Colon (tissue), 2 donors: Measurements from ENCODE around the gene ZGLP1.

Experiments used
- FAIRE-seq: peaks from 2 replicates; lab custom pipeline; 2012; peaks lifted over from hg19 to GRCh38; lab: Jason Lieb, UNC
- donor health status: control.
- donor health status: control.

Gene ZGLP1

GRCh38 chr19:10277795-10278589 lies 31.6 kb downstream of the ZGLP1 start:
- no peak for FAIRE-seq

GRCh38 chr19:10274589-10274988 lies 35.0 kb downstream of the ZGLP1 start:
- FAIRE-seq: no peak

DNA sequence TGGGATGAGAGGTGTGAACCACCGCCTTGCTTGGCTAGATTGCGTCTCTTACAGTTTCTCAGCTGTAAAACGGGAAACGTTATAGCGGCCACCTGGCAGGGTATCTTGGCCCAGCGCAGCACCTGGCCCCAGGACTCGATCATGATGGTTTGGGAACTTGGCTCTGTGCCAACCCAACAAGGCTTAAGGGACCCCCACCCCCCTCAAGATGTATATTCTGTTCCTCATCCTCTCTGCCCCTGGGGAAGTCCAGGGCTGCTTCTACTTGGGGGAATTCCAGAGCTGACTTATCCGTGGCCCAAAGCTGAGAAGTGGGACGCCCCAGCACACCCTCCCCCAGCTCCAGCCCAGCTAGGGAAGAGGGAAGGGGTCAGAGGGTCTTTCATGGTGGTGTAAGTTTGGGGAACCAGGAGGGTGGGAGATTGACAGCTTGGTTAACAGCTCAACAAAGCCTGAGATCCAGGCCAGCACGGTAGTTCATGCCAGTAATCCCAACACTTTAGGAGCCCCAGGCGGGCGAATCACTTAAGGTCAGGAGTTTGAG lies 38.0 kb downstream of the ZGLP1 start:
- no peak for FAIRE-seq

DNA sequence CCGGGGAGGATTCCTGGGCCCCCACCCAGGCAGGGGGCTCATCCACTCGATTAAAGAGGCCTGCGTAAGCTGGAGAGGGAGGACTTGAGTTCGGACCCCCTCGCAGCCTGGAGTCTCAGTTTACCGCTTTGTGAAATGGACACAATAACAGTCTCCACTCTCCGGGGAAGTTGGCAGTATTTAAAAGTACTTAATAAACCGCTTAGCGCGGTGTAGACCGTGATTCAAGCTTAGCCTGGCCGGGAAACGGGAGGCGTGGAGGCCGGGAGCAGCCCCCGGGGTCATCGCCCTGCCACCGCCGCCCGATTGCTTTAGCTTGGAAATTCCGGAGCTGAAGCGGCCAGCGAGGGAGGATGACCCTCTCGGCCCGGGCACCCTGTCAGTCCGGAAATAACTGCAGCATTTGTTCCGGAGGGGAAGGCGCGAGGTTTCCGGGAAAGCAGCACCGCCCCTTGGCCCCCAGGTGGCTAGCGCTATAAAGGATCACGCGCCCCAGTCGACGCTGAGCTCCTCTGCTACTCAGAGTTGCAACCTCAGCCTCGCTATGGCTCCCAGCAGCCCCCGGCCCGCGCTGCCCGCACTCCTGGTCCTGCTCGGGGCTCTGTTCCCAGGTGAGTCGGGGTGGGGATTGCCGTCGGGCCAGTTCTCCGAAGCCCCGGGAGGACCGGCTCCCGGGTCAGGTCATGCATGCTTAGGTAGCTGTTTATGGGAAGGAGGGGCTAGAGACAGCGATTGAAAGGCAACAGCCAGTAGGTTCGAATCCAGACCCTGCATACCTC lies 38.8 kb downstream of the ZGLP1 start, which contains the start of gene ICAM1:
ICAM1 (plus strand) TSS at position 505 of the 779 bp plus-strand sequence; CDS start at position 545, 40 bp downstream.
- FAIRE-seq: no peak

GRCh38 chr19:10270180-10270615 lies 39.4 kb downstream of the ZGLP1 start:
- no peak for FAIRE-seq

GRCh38 chr19:10269333-10270179 lies 40.1 kb downstream of the ZGLP1 start:
- no peak for FAIRE-seq

GRCh38 chr19:10268071-10268470 lies 41.5 kb downstream of the ZGLP1 start:
- FAIRE-seq: no peak

GRCh38 chr19:10266706-10267105 lies 42.9 kb downstream of the ZGLP1 start:
- FAIRE-seq: no peak

DNA sequence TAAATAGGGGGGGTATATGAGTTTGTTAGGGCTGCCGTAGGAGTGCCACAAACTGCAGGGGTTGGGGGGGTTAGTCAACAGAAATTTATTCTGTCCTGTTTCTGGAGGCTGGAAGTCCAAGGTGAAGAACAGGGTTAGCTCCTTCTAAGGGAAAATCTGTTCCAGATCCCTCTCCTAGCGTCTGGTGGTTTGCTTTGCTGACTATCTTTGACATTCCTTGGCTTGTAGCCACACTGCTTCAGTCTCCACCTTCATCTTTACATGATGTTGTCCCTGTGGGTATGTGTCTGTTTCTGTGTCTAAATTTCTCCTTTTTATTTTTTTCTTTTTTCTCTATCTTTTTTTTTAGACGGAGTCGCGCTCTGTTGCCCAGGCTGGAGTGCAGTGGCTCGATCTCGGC lies 46.8 kb downstream of the ZGLP1 start:
- no peak for FAIRE-seq

- FAIRE-seq: no peak
Observed at GRCh38 chr19:10260141-10260584, 49.5 kb downstream of the ZGLP1 start.

GRCh38 chr19:10259162-10259905 lies 50.3 kb downstream of the ZGLP1 start:
- FAIRE-seq: no peak

- FAIRE-seq: no peak
Observed at GRCh38 chr19:10258080-10258710, 51.4 kb downstream of the ZGLP1 start.

GRCh38 chr19:10256970-10257615 lies 52.5 kb downstream of the ZGLP1 start:
- FAIRE-seq: no peak

DNA sequence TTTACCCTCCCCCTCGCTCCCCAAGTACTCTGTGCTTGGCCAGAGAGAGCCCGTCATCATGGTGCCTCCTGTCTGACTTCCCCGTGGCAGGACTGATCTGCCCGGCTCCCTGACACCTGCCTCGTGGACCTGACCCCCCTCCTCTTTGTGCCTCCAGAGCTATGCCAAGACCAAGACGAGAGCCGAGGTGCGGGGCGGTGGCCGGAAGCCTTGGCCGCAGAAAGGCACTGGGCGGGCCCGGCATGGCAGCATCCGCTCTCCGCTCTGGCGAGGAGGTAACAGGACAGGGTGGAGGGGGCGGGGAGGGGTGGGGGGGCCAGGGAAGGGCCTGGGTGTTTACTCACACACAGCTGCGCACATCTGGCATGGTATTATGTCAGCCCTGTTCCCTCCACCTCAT lies 53.1 kb downstream of the ZGLP1 start:
- FAIRE-seq: no peak

DNA sequence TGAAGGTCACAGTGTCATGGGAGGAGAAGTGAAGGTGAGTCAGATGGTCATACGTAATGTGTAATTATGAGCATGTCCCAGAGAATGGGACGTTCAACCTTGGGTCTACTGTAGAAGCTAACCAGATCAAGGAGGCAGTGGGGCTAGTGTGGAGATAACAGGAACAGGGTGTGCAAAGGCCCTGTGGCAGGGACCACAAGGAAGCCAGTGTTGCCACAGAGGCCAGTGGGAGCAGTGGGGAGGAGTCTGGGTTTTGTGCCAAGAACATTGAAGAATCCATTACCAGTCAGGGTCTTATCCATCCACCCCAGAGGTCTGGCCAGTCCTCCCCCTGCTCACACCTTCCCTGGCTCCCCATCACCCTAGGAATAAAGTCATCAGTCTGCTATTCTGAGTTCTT lies 54.3 kb downstream of the ZGLP1 start:
- FAIRE-seq: no peak
